Activated B cell treated with CpG ODN at 0.5 μM for 24 hours (primary cell): ENCODE data around the gene CTNNA2. TPM values are rescaled to one million over a fixed set of nuclear protein-coding genes. Genes with fewer than 3 reads are reported as not detected.

Experiments
- ATAC-seq: fragments of 200-7000 bp; cut with Tn5 transposase; one replicate; pipeline ENCODE4 v1.10.0; 2021; ENCODE audit warnings: low read depth, mild to moderate bottlenecking, moderate library complexity
- CTCF ChIA-PET: fragments of 350-600 bp; sonication (Branson Sonifier 250); formaldehyde crosslinking; loops from one replicate; lab custom pipeline; 2021; ENCODE audit warnings: antibody characterized with exemption; lab: Charles Lee
- POLR2A ChIA-PET: fragments of 350-600 bp; sonication (Branson Sonifier 250); formaldehyde crosslinking; loops from one replicate; lab custom pipeline; 2021; ENCODE audit warnings: antibody characterized with exemption; lab: Charles Lee
- DNase-seq: peaks from one replicate; pipeline ENCODE4 v3.0.0; 2022
- H3K27ac Mint-ChIP-seq: one replicate; pipeline ENCODE4 v1.8.0; 2020; ENCODE audit warnings: mixed read lengths
- H3K27me3 Mint-ChIP-seq: one replicate; pipeline ENCODE4 v1.8.0; 2021; ENCODE audit warnings: mixed read lengths
- H3K36me3 Mint-ChIP-seq: one replicate; pipeline ENCODE4 v1.8.0; 2021; ENCODE audit warnings: low read depth, mixed read lengths
- H3K4me1 Mint-ChIP-seq: one replicate; pipeline ENCODE4 v1.8.0; 2021; ENCODE audit warnings: mixed read lengths
- H3K4me3 Mint-ChIP-seq: one replicate; pipeline ENCODE4 v1.8.0; 2020; ENCODE audit warnings: mild to moderate bottlenecking, mixed read lengths
- H3K9me3 Mint-ChIP-seq: one replicate; pipeline ENCODE4 v1.8.0; 2020; ENCODE audit warnings: mixed read lengths
- CTCF ChIP-seq: fragments of 200-600 bp; IDR thresholded peaks from one replicate; pipeline ENCODE4 v1.8.0; 2022; ENCODE audit warnings: antibody characterized with exemption, mild to moderate bottlenecking
- intact Hi-C: fragments of 100-400 bp; cut with micrococcal nuclease; formaldehyde crosslinking; loops from one replicate; pipeline ENCODE4 v1.15.1; 2024
- total RNA-seq: library from RNA; stranded (reverse); gene quantifications from 2 replicates; pipeline ENCODE4 v1.2.3, GENCODE V29; 2022

The CTNNA2 gene
- total RNA-seq, 1 donor from 2014 or later, result not detected

- ChIA-PET CTCF (no interaction called here), POLR2A (no interaction called here)
Measured at GRCh38 chr2:79611448-79612016, 98.7 kb downstream of the CTNNA2 start.

GRCh38 chr2:79612999-79613398 lies 100.1 kb downstream of the CTNNA2 start:
- Mint-ChIP-seq H3K27me3 (no peaks in the 10 kb centered on the region), H3K36me3 (no peaks in the 10 kb centered on the region), H3K4me3 (no peak overlapping the region), H3K4me1 (no peaks in the 10 kb centered on the region), H3K27ac (no peak overlapping the region), H3K9me3 (no peaks in the 10 kb centered on the region)
- ChIA-PET CTCF (no interaction called here), POLR2A (no interaction called here)
- DNase-seq (no peak), ATAC-seq (no peak)
- no peak for TF ChIP-seq CTCF
- intact Hi-C loops, result no loop called here

More at GRCh38 chr2:79611448-79612016, 98.7 kb downstream of the CTNNA2 start:
- TF ChIP-seq CTCF, result no peak
- no peak overlapping the region for H3K4me3 Mint-ChIP-seq
- H3K9me3 Mint-ChIP-seq, result no peaks in the 10 kb centered on the region
- no peaks in the 10 kb centered on the region for H3K4me1 Mint-ChIP-seq
- ATAC-seq, result no peak
- no peak for DNase-seq
- intact Hi-C loops, result no loop called here
- no peaks in the 10 kb centered on the region for H3K27me3 Mint-ChIP-seq
- H3K36me3 Mint-ChIP-seq, result no peaks in the 10 kb centered on the region
- no peak overlapping the region for H3K27ac Mint-ChIP-seq

- Mint-ChIP-seq H3K4me1 (no peaks in the 10 kb centered on the region), H3K27ac (no peak overlapping the region), H3K36me3 (no peaks in the 10 kb centered on the region), H3K4me3 (no peak overlapping the region), H3K9me3 (no peaks in the 10 kb centered on the region), H3K27me3 (no peaks in the 10 kb centered on the region)
- DNase-seq, result no peak
- CTCF ChIA-PET, result no interaction called here
- no peak for TF ChIP-seq CTCF
- intact Hi-C loops, result no loop called here
- no peak for ATAC-seq
- POLR2A ChIA-PET, result no interaction called here
Measured at GRCh38 chr2:79619442-79619841, 106.6 kb downstream of the CTNNA2 start.

DNA sequence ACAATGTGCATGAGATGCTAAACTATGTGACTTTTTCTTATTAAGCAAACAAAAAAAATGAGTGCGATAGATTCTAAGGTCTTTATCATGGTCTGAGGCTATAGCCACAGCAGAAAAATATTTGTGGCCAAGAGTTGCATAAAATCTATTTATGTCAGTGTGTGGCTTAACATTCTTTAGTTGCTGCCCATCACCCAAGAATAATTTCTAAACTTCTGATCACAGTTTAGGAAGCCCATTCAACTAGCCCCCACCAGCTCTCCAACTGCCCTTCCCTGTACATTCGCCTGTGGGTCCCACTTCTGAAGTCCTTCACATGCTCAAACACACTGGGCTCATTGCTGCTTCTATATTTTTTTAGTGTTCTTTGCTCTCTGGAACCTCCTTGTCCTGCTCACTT lies 107.1 kb downstream of the CTNNA2 start:
- ATAC-seq (no peak), DNase-seq (no peak)
- intact Hi-C loops, result no loop called here
- H3K9me3 Mint-ChIP-seq, result no peaks in the 10 kb centered on the region
- no peaks in the 10 kb centered on the region for H3K4me1 Mint-ChIP-seq
- no peaks in the 10 kb centered on the region for H3K27me3 Mint-ChIP-seq
- ChIA-PET POLR2A (no interaction called here), CTCF (no interaction called here)
- no peaks in the 10 kb centered on the region for H3K36me3 Mint-ChIP-seq
- H3K4me3 Mint-ChIP-seq, result no peak overlapping the region
- H3K27ac Mint-ChIP-seq, result no peak overlapping the region
- TF ChIP-seq CTCF, result no peak

DNA sequence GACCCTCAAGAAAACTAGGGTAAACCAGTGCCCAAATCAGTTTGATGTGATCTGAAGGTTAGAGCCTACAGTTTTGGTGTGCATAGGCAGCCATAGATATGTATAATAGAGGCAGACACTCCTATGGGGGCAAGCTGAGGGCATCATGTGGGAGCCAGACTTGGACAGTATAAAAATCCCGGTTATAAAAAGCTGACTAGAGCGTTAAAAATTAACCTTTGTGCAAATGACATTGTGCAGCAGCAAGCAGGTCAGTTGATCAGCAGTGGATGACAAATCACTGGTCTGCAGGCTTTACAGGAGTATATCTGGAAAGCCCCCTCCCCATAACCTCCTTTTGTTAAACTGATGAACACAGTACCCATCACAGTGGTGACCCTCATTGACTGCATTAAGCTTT lies 107.8 kb downstream of the CTNNA2 start:
- DNase-seq, result no peak
- no peaks in the 10 kb centered on the region for H3K9me3 Mint-ChIP-seq
- no peaks in the 10 kb centered on the region for H3K27me3 Mint-ChIP-seq
- no peaks in the 10 kb centered on the region for H3K4me1 Mint-ChIP-seq
- ChIA-PET POLR2A (no interaction called here), CTCF (no interaction called here)
- H3K4me3 Mint-ChIP-seq, result no peak overlapping the region
- no peak overlapping the region for H3K27ac Mint-ChIP-seq
- no peaks in the 10 kb centered on the region for H3K36me3 Mint-ChIP-seq
- intact Hi-C loops, result no loop called here
- ATAC-seq, result no peak
- TF ChIP-seq CTCF, result no peak
